Ishikawa (cell line): ENCODE results near the gene JPH3.

Experiments used
- CREB1 ChIP-seq: IDR thresholded peaks from 2 replicates; pipeline ENCODE4 v1.6.1; 2012; ENCODE audit warnings: low read depth
- RAD21 ChIP-seq: IDR thresholded peaks from 2 replicates; pipeline ENCODE4 v1.6.1; 2012; ENCODE audit warnings: low read depth
- REST ChIP-seq: IDR thresholded peaks from 2 replicates; pipeline ENCODE4 v1.6.1; 2012; ENCODE audit warnings: low read depth, mild to moderate bottlenecking
- TAF1 ChIP-seq: IDR thresholded peaks from 2 replicates; pipeline ENCODE4 v1.6.1; 2012; ENCODE audit warnings: low read depth, mild to moderate bottlenecking
- USF1 ChIP-seq: IDR thresholded peaks from 2 replicates; pipeline ENCODE4 v1.6.1; 2012

GRCh38 chr16:87555647-87556046 is 46.7 kb upstream of the JPH3 start:
- TF ChIP-seq CREB1 (no peak), TAF1 (no peak), USF1 (no peak), REST (no peak), RAD21 (no peak)
